NCI-H2029 (cell line): Measurements from ENCODE around the gene ARL6IP5.

Source experiments
- DNase-seq: peaks from one replicate; lab custom pipeline; 2025; lab: John Stamatoyannopoulos, UW

Gene ARL6IP5

GRCh38 chr3:69084326-69085167, at the start of gene ARL6IP5:
Gene ARL6IP5 (plus strand): TSS chr3:69084937. CDS start chr3:69085048, 111 bp downstream.
- DNase-seq, result peak; percentile 76

GRCh38 chr3:69044608-69045007, 40.1 kb upstream of the ARL6IP5 start:
- DNase-seq, result no peak

- no peak for DNase-seq
Observed at GRCh38 chr3:69048990-69049389, 35.7 kb upstream of the ARL6IP5 start.

GRCh38 chr3:69051756-69052471, 32.8 kb upstream of the ARL6IP5 start, which contains the start of gene TMF1:
Gene TMF1 (minus strand): TSS chr3:69052333. CDS start chr3:69052086, 247 bp downstream.
- no peak for DNase-seq

- no peak for DNase-seq
Observed at GRCh38 chr3:69052472-69052898, 32.3 kb upstream of the ARL6IP5 start.

- no peak for DNase-seq
Observed at GRCh38 chr3:69058180-69058946, 26.4 kb upstream of the ARL6IP5 start.

- no peak for DNase-seq
Observed at GRCh38 chr3:69058947-69059224, 25.9 kb upstream of the ARL6IP5 start.

GRCh38 chr3:69059688-69060087, 25.0 kb upstream of the ARL6IP5 start:
- no peak for DNase-seq

- no peak for DNase-seq
Observed at GRCh38 chr3:69063636-69064035, 21.1 kb upstream of the ARL6IP5 start.

GRCh38 chr3:69065318-69065964, 19.3 kb upstream of the ARL6IP5 start:
- DNase-seq, result no peak

GRCh38 chr3:69066121-69066520, 18.6 kb upstream of the ARL6IP5 start:
- DNase-seq, result no peak

GRCh38 chr3:69072928-69073327, 11.8 kb upstream of the ARL6IP5 start:
- DNase-seq, result no peak

GRCh38 chr3:69079269-69080159, 5.2 kb upstream of the ARL6IP5 start:
- no peak for DNase-seq

GRCh38 chr3:69080233-69080920, 4.4 kb upstream of the ARL6IP5 start, which contains the start of gene UBA3:
Gene UBA3 (minus strand): TSS chr3:69080365. CDS start chr3:69080353, 12 bp downstream.
- peak; percentile 54 for DNase-seq

- no peak for DNase-seq
Observed at GRCh38 chr3:69081583-69082262, 3.0 kb upstream of the ARL6IP5 start.

GRCh38 chr3:69082361-69082760, 2.4 kb upstream of the ARL6IP5 start:
- no peak for DNase-seq

- DNase-seq, result no peak
Observed at GRCh38 chr3:69082805-69083204, 1.9 kb upstream of the ARL6IP5 start.

GRCh38 chr3:69085168-69085832, 563 bp downstream of the ARL6IP5 start:
- DNase-seq, result no peak
